ENCODE measurements around the gene PCDHB13. TPM values are rescaled to one million over a fixed set of nuclear protein-coding genes. Genes with fewer than 3 reads are reported as not detected.
"Not testable (repeated sequence)": the region's sequence is repeated elsewhere in the genome, so short reads cannot be mapped to it uniquely, and the experiment has no call there.

The PCDHB13 gene
- total and polyA plus RNA-seq, 2 of the 4 experiments (the other 2 are of a cell fraction), result 0.18 to 0.26 TPM

GRCh38 chr5:141184117-141184855 lies 29.4 kb upstream of the PCDHB13 start:
- in situ Hi-C loops (cut with MboI; ENCODE audit: low sequenced_read_pairs); H4K5ac ChIP-seq (ENCODE audit: low read depth, low read length); H3K4me2 ChIP-seq (ENCODE audit: low read depth, low read length); H3K56ac ChIP-seq (ENCODE audit: extremely low read depth, insufficient read depth, low read length); BruUV-seq (replicated peaks); H2AK9ac ChIP-seq (replicated peaks; ENCODE audit: low read depth, low read length, poor library complexity); H3K9me1 ChIP-seq (ENCODE audit: insufficient read depth, low read length); H3K18ac ChIP-seq (ENCODE audit: low read depth, low read length); H3K36me3 ChIP-seq (ENCODE audit: control insufficient read depth, insufficient read depth, low read length); intact Hi-C loops (cut with micrococcal nuclease); H2BK5ac ChIP-seq (ENCODE audit: low read depth, low read length, poor library complexity, severe bottlenecking); H2BK20ac ChIP-seq (ENCODE audit: low read depth, low read length); H2BK120ac ChIP-seq (ENCODE audit: low read depth, low read length); ATAC-seq (ENCODE audit: low read depth); H3K79me1 ChIP-seq (ENCODE audit: low read depth in 1 of 2, low read length in 2 of 2); H4K91ac ChIP-seq (ENCODE audit: insufficient read depth, low read depth, low read length); POLR2A ChIA-PET (ENCODE audit: unreplicated experiment); H2AFZ ChIP-seq (replicated peaks; ENCODE audit: low read length, poor library complexity); dilution Hi-C loops (cut with HindIII; ENCODE audit: low sequenced_read_pairs, unreplicated experiment); H3K4me3 ChIP-seq (ENCODE audit: insufficient read depth, low read depth, low read length); H3K27me3 ChIP-seq (ENCODE audit: control insufficient read depth, insufficient read depth, low read length); H3K9ac ChIP-seq (ENCODE audit: low read depth, low read length); H3K23ac ChIP-seq (ENCODE audit: low read depth, low read length); H3K14ac ChIP-seq (replicated peaks; ENCODE audit: low read depth, low read length); CTCF ChIA-PET; H3K27ac ChIP-seq (ENCODE audit: insufficient read depth, low read length); H3K4ac ChIP-seq (ENCODE audit: low read depth, low read length); H2AK5ac ChIP-seq (ENCODE audit: low read depth, low read length); H3K4me1 ChIP-seq (ENCODE audit: control insufficient read depth, insufficient read depth, low read length); H4K8ac ChIP-seq (ENCODE audit: low read depth in 2 of 2, low read length in 2 of 2); H2BK15ac ChIP-seq (ENCODE audit: low read depth, low read length); DNase-seq; H4K20me1 ChIP-seq (ENCODE audit: insufficient read depth, low read length): not testable (repeated sequence)
- H3K9me3 ChIP-seq (ENCODE audit: control insufficient read depth, insufficient read depth, low read length), result peaks cover 25% of the 10 kb centered on the region; the same call in 1 of the 2 replicates
- 60% methylated on average over 1 of the region's 69 CpGs; no CpG with 5 or more reads in 1 of the 2 experiments for WGBS, 2 experiments (ENCODE audit: extremely low coverage in 2 of 2, insufficient read length in 1 of 2)
